ENCODE results near the gene FBXL17. TPM values are rescaled to one million over a fixed set of nuclear protein-coding genes. Genes with fewer than 3 reads are reported as not detected.

Gene FBXL17
- total RNA-seq, 1 donor from 2014 or later: 17.6 TPM

DNA sequence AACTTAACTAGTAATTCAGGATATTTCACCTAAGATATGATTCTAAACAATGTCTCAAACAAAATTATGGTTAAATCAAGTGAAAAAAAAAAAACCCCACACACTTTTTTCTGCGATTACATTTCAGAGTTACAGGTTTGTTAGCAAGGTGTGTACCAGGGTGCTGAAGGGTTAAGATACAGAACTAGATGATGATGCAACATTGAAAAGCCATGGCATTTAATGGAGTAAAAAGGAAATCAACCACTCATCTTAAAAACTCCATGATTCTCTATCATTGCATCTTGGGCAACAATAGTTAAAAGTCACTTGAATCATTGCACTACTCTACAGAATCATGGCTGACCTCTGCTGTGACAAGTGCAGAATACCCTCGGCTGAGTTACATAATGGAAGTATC lies 440.9 kb downstream of the FBXL17 start:
- no peaks in the 10 kb centered on the region for H3K27me3 Mint-ChIP-seq (ENCODE audit: unreplicated experiment)
- H3K27ac Mint-ChIP-seq (ENCODE audit: unreplicated experiment): no peak overlapping the region
- no peak for DNase-seq (ENCODE audit: extremely low spot score, unreplicated experiment)
- H3K4me1 Mint-ChIP-seq (ENCODE audit: unreplicated experiment): no peaks in the 10 kb centered on the region
- no peak overlapping the region for H3K4me3 Mint-ChIP-seq (ENCODE audit: unreplicated experiment)
- no peaks in the 10 kb centered on the region for H3K9me3 Mint-ChIP-seq (ENCODE audit: unreplicated experiment)
- no peaks in the 10 kb centered on the region for H3K36me3 Mint-ChIP-seq (ENCODE audit: unreplicated experiment)
- TF ChIP-seq, protein P1, sequence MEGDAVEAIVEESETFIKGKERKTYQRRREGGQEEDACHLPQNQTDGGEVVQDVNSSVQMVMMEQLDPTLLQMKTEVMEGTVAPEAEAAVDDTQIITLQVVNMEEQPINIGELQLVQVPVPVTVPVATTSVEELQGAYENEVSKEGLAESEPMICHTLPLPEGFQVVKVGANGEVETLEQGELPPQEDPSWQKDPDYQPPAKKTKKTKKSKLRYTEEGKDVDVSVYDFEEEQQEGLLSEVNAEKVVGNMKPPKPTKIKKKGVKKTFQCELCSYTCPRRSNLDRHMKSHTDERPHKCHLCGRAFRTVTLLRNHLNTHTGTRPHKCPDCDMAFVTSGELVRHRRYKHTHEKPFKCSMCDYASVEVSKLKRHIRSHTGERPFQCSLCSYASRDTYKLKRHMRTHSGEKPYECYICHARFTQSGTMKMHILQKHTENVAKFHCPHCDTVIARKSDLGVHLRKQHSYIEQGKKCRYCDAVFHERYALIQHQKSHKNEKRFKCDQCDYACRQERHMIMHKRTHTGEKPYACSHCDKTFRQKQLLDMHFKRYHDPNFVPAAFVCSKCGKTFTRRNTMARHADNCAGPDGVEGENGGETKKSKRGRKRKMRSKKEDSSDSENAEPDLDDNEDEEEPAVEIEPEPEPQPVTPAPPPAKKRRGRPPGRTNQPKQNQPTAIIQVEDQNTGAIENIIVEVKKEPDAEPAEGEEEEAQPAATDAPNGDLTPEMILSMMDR (IDR thresholded peaks at IDR 0.05): no peak

DNA sequence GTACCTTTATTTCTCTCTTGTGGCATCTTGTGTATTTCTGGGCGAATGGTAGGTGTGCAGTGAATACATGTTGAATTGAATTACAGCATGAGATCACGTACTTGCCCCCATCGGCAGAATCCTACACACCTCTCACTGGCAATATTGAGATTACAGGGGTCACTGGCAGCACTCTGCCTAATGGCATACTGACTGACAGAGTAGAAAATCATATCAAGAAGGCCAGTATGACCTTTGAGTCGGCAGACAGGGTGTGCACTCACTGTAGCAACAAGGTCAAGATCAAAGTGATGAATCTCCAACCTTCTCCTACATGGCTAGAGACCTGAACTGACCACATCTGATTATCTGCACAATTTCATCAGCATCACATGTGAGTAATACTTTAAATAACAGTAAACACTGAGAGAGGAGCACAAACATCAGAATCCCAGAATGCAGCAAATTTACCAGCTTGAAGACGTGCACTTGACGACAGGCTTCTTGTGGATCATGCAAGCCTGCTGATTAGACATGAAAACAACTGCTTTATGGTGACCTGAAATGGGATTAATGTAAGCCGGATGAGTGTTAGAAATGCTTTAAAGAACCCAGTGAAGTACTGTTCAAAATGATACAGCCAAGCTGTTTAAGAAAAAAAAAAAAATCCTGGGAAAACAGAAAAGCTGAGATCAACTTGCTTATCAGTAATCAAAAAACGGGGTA lies 444.1 kb downstream of the FBXL17 start:
- H3K4me3 Mint-ChIP-seq (ENCODE audit: unreplicated experiment): no peak overlapping the region
- H3K27ac Mint-ChIP-seq (ENCODE audit: unreplicated experiment): no peak overlapping the region
- no peaks in the 10 kb centered on the region for H3K9me3 Mint-ChIP-seq (ENCODE audit: unreplicated experiment)
- H3K36me3 Mint-ChIP-seq (ENCODE audit: unreplicated experiment): no peaks in the 10 kb centered on the region
- no peaks in the 10 kb centered on the region for H3K27me3 Mint-ChIP-seq (ENCODE audit: unreplicated experiment)
- no peak for DNase-seq (ENCODE audit: extremely low spot score, unreplicated experiment)
- peaks cover 3% of the 10 kb centered on the region for H3K4me1 Mint-ChIP-seq (ENCODE audit: unreplicated experiment)
- TF ChIP-seq, protein P1 (IDR thresholded peaks at IDR 0.05): no peak

DNA sequence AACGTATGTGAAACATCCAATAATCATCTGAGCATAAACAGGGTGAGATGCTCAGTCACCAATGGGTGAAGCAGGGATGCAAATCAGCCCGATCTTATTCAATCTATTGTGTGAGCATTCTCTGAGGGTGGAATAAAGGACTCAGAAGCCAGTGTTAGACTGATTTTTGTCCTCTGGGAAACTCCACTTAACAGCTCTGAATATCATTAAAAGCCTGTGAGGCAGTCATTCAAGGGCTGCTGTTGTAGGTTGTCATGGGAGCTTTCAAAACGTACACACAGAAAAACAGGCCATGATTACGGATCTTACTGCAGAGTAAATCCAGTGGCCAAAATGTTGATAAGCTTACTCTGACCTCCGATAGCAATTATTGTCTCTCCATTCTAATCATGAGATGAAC lies 444.7 kb downstream of the FBXL17 start:
- Mint-ChIP-seq H3K27ac (ENCODE audit: unreplicated experiment) (no peak overlapping the region), H3K27me3 (ENCODE audit: unreplicated experiment) (no peaks in the 10 kb centered on the region), H3K4me1 (ENCODE audit: unreplicated experiment) (peaks cover 3% of the 10 kb centered on the region), H3K36me3 (ENCODE audit: unreplicated experiment) (no peaks in the 10 kb centered on the region), H3K4me3 (ENCODE audit: unreplicated experiment) (no peak overlapping the region), H3K9me3 (ENCODE audit: unreplicated experiment) (no peaks in the 10 kb centered on the region)
- no peak for DNase-seq (ENCODE audit: extremely low spot score, unreplicated experiment)
- TF ChIP-seq, protein P1 (IDR thresholded peaks at IDR 0.05): no peak

DNA sequence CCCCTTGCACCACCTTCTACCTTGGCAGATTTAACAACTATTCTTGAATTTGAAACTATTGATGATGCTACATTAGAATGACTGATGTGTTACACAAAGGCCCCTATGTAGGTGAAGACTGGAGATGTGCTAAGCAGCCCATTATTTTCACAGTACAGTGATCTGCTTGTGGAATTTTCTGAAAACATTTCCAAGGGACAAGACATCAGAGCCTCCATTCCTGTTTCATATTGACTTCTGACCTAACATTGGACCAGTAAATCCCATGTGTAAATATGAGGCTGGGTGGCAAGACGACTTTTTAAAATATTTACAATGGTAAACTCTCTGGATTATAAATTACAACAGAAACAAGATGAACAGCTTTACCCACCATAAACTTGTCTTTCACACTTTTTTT lies 445.4 kb downstream of the FBXL17 start:
- TF ChIP-seq, protein P1 (IDR thresholded peaks at IDR 0.05): no peak
- DNase-seq (ENCODE audit: extremely low spot score, unreplicated experiment): no peak
- H3K4me3 Mint-ChIP-seq (ENCODE audit: unreplicated experiment): no peak overlapping the region
- H3K27ac Mint-ChIP-seq (ENCODE audit: unreplicated experiment): no peak overlapping the region
- H3K36me3 Mint-ChIP-seq (ENCODE audit: unreplicated experiment): no peaks in the 10 kb centered on the region
- peaks cover 3% of the 10 kb centered on the region for H3K4me1 Mint-ChIP-seq (ENCODE audit: unreplicated experiment)
- no peaks in the 10 kb centered on the region for H3K9me3 Mint-ChIP-seq (ENCODE audit: unreplicated experiment)
- no peaks in the 10 kb centered on the region for H3K27me3 Mint-ChIP-seq (ENCODE audit: unreplicated experiment)

DNA sequence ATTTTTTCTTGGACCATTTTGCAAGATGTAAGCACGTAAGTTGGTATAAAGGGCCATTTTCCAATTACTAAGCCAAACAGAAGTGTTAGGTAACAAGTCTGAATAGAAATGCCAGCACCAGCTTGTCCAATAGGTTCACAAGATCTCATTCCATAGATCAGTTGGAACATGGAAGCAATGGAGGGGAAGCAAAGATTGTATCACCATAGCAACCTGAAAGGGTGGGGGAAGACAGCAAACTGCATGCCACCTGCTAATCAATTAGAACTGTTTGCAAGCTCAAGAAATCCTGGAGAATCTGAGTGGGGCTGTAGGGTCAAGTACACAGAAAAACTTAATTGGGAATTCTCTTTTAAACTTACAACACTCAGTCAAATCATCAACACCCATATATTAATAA lies 446.3 kb downstream of the FBXL17 start:
- Mint-ChIP-seq H3K4me1 (ENCODE audit: unreplicated experiment) (peaks cover 3% of the 10 kb centered on the region), H3K27ac (ENCODE audit: unreplicated experiment) (no peak overlapping the region), H3K4me3 (ENCODE audit: unreplicated experiment) (no peak overlapping the region), H3K36me3 (ENCODE audit: unreplicated experiment) (no peaks in the 10 kb centered on the region), H3K9me3 (ENCODE audit: unreplicated experiment) (no peaks in the 10 kb centered on the region), H3K27me3 (ENCODE audit: unreplicated experiment) (no peaks in the 10 kb centered on the region)
- TF ChIP-seq, protein P1 (IDR thresholded peaks at IDR 0.05): no peak
- no peak for DNase-seq (ENCODE audit: extremely low spot score, unreplicated experiment)

All from osteocyte (in vitro differentiated cells).